IMR-90 (cell line): Measurements from ENCODE around the gene EMC9. TPM values are rescaled to one million over a fixed set of nuclear protein-coding genes. Genes with fewer than 3 reads are reported as not detected.

Experiments
- ATAC-seq: fragments of 200-7000 bp; cut with Tn5 transposase; 2 replicates; pipeline ENCODE4 v1.9.1; 2020; ENCODE audit warnings: low read depth, mild to moderate bottlenecking, moderate library complexity
- BruUV-seq: library from RNA; stranded (reverse); fragments of 400-500 nt; replicated peaks from 2 replicates; lab custom pipeline; 2021; lab: Mats Ljungman, UMichigan
- CTCF ChIA-PET: fragments of 300-600 bp; formaldehyde crosslinking; extraction: SDS; loops from one replicate; lab custom pipeline; 2021; ENCODE audit warnings: antibody characterized with exemption; lab: Yijun Ruan, JAX
- POLR2A ChIA-PET: fragments of 300-600 bp; sonication (Branson Sonifier 250); formaldehyde crosslinking; loops from one replicate; lab custom pipeline; 2022; ENCODE audit warnings: antibody characterized with exemption; ENCODE audit not compliant: unreplicated experiment; lab: Charles Lee
- DNase-seq: peaks from one replicate; pipeline ENCODE4 v3.0.0; 2013
- H2AFZ ChIP-seq: replicated peaks from 2 replicates; pipeline ENCODE3; 2013; ENCODE audit warnings: low read length, mild to moderate bottlenecking; ENCODE audit not compliant: poor library complexity
- H2AK5ac ChIP-seq: 2 replicates; pipeline ENCODE4 v1.6.1; 2013; ENCODE audit warnings: low read depth, low read length, inconsistent platforms
- H2AK9ac ChIP-seq: replicated peaks from 2 replicates; pipeline ENCODE3; 2013; ENCODE audit warnings: mild to moderate bottlenecking, low read depth, low read length, moderate library complexity; ENCODE audit not compliant: poor library complexity
- H2BK120ac ChIP-seq: 2 replicates; pipeline ENCODE4 v1.6.1; 2013; ENCODE audit warnings: low read depth, low read length, inconsistent platforms
- H2BK15ac ChIP-seq: 3 replicates; pipeline ENCODE4 v1.6.1; 2013; ENCODE audit warnings: low read depth, low read length, inconsistent platforms
- H2BK20ac ChIP-seq: 2 replicates; pipeline ENCODE4 v1.6.1; 2013; ENCODE audit warnings: low read depth, mild to moderate bottlenecking, inconsistent platforms, low read length, moderate library complexity
- H2BK5ac ChIP-seq: 2 replicates; pipeline ENCODE4 v1.6.1; 2013; ENCODE audit warnings: mild to moderate bottlenecking, low read depth, low read length, inconsistent platforms; ENCODE audit not compliant: poor library complexity, severe bottlenecking
- H3K14ac ChIP-seq: replicated peaks from 2 replicates; pipeline ENCODE4 v1.6.1; 2013; ENCODE audit warnings: low read depth, low read length, inconsistent platforms
- H3K18ac ChIP-seq: 2 replicates; pipeline ENCODE4 v1.6.1; 2013; ENCODE audit warnings: low read depth, low read length, control low read depth
- H3K23ac ChIP-seq: 2 replicates; pipeline ENCODE4 v1.6.1; 2013; ENCODE audit warnings: low read depth, low read length, inconsistent platforms
- H3K27ac ChIP-seq: 2 replicates; pipeline ENCODE4 v1.5.1; 2013; ENCODE audit warnings: mild to moderate bottlenecking, control low read depth, low read length; ENCODE audit not compliant: insufficient read depth
- H3K27me3 ChIP-seq: 2 replicates; pipeline ENCODE4 v1.6.1; 2013; ENCODE audit warnings: low read length; ENCODE audit not compliant: control insufficient read depth, insufficient read depth
- H3K36me3 ChIP-seq: 2 replicates; pipeline ENCODE4 v1.6.1; 2013; ENCODE audit warnings: low read length, mixed read lengths; ENCODE audit not compliant: control insufficient read depth, insufficient read depth
- H3K4ac ChIP-seq: 2 replicates; pipeline ENCODE4 v1.6.1; 2013; ENCODE audit warnings: low read depth, low read length, inconsistent platforms
- H3K4me1 ChIP-seq: 2 replicates; pipeline ENCODE4 v1.6.1; 2013; ENCODE audit warnings: low read length, mixed read lengths; ENCODE audit not compliant: control insufficient read depth, insufficient read depth
- H3K4me2 ChIP-seq: 2 replicates; pipeline ENCODE4 v1.6.1; 2013; ENCODE audit warnings: low read depth, mild to moderate bottlenecking, control low read depth, low read length, moderate library complexity
- H3K4me3 ChIP-seq: 2 replicates; pipeline ENCODE4 v1.5.1; 2013; ENCODE audit warnings: low read depth, mild to moderate bottlenecking, control low read depth, low read length, moderate library complexity; ENCODE audit not compliant: insufficient read depth
- H3K56ac ChIP-seq: 2 replicates; pipeline ENCODE4 v1.6.1; 2013; ENCODE audit warnings: low read length, inconsistent platforms; ENCODE audit not compliant: insufficient read depth; ENCODE audit errors: extremely low read depth
- H3K79me1 ChIP-seq, 2 experiments: 2 replicates each; pipeline ENCODE4 v1.6.1; 2013; ENCODE audit warnings: low read length in 2 of 2, inconsistent platforms in 1 of 2, low read depth in 1 of 2
- H3K9ac ChIP-seq: 2 replicates; pipeline ENCODE4 v1.6.1; 2013; ENCODE audit warnings: low read depth, low read length, control low read depth
- H3K9me1 ChIP-seq: 2 replicates; pipeline ENCODE4 v1.6.1; 2013; ENCODE audit warnings: low read length, inconsistent platforms; ENCODE audit not compliant: insufficient read depth
- H3K9me3 ChIP-seq: 2 replicates; pipeline ENCODE4 v1.6.1; 2013; ENCODE audit warnings: low read length; ENCODE audit not compliant: control insufficient read depth, insufficient read depth
- H4K20me1 ChIP-seq: 2 replicates; pipeline ENCODE4 v1.6.1; 2013; ENCODE audit warnings: low read length, inconsistent platforms; ENCODE audit not compliant: insufficient read depth
- H4K5ac ChIP-seq: 2 replicates; pipeline ENCODE4 v1.6.1; 2013; ENCODE audit warnings: mild to moderate bottlenecking, low read depth, low read length, control low read depth
- H4K8ac ChIP-seq, 2 experiments: 2 replicates each; pipeline ENCODE4 v1.6.1; 2013; ENCODE audit warnings: low read depth in 2 of 2, low read length in 2 of 2, control low read depth in 1 of 2, inconsistent platforms in 1 of 2
- H4K91ac ChIP-seq: 2 replicates; pipeline ENCODE4 v1.6.1; 2013; ENCODE audit warnings: low read depth, low read length, inconsistent platforms; ENCODE audit not compliant: insufficient read depth
- CTCF ChIP-seq: conservative IDR thresholded peaks from 2 replicates; pipeline ENCODE4 v1.5.1; 2012; ENCODE audit warnings: mild to moderate bottlenecking, low read depth, low read length, improper control_type of control experiment
- NFE2L2 ChIP-seq: fragments of 150-350 bp; IDR thresholded peaks from 2 replicates; pipeline ENCODE4 v1.6.1; 2016; ENCODE audit warnings: low read depth, mild to moderate bottlenecking, low read length
- SMC3 ChIP-seq: fragments of 150-350 bp; IDR thresholded peaks from 2 replicates; pipeline ENCODE4 v1.6.1; 2016; ENCODE audit warnings: low read depth, mild to moderate bottlenecking, antibody characterized with exemption, low read length, moderate library complexity
- WGBS, 2 experiments: methylation state at CpG; one replicate each; pipeline versions ENCODE4 v1.1.5 to v1.1.7; 2013; ENCODE audit warnings: missing lambda C conversion rate in 2 of 2; ENCODE audit not compliant: insufficient read length in 1 of 2; ENCODE audit errors: extremely low coverage in 2 of 2; 5-methylcytosine and 5-hydroxymethylcytosine counted together
- dilution Hi-C: fragments of 300-500 bp; cut with HindIII; formaldehyde crosslinking; loops from one replicate; pipeline ENCODE4 v1.14.3; 2018; ENCODE audit warnings: low sequenced_read_pairs; ENCODE audit not compliant: unreplicated experiment
- in situ Hi-C: fragments of 300-500 bp; cut with MboI; formaldehyde crosslinking; loops from 3 replicates; pipeline ENCODE4 v1.14.3; 2019; ENCODE audit warnings: low sequenced_read_pairs, inconsistent platforms, mixed read lengths
- intact Hi-C: fragments of 100-400 bp; cut with micrococcal nuclease; formaldehyde crosslinking; loops from 2 replicates; pipeline ENCODE4 v1.10.0; 2022
- polyA plus RNA-seq, 3 experiments: library from polyadenylated mRNA; depleted of rRNA; stranded (reverse); fragments of >200 nt; gene quantifications; 2 replicates each; pipeline ENCODE4 v1.2.3, GENCODE V29; 2012; ENCODE audit warnings: low replicate concordance in 1 of 3
- total RNA-seq: library from RNA; depleted of rRNA; stranded (reverse); fragments of >200 nt; gene quantifications from 2 replicates; pipeline ENCODE4 v1.2.3, GENCODE V29; 2012
- TF ChIP-seq, protein P1 (sequence below): fragments of 150-350 bp; IDR thresholded peaks from 2 replicates; pipeline ENCODE4 v1.6.1; 2016; ENCODE audit warnings: low read depth, mild to moderate bottlenecking, low read length, moderate library complexity, borderline replicate concordance

Gene EMC9
- total and polyA plus RNA-seq, 2 of the 4 experiments (the other 2 are of a cell fraction) = 15.1 to 19.2 TPM

GRCh38 chr14:24150567-24150966, 9.2 kb upstream of the EMC9 start:
- DNase-seq = no peak
- WGBS, 2 experiments = 100% methylated on average over 5 of the region's 9 CpGs; no CpG with 5 or more reads in 1 of the 2 experiments
- Histone ChIP-seq H2BK120ac (no peak overlapping the region), H3K27ac (no peak overlapping the region), H3K14ac (no peak overlapping the region), H4K20me1 (peaks cover 10% of the 10 kb centered on the region), H4K91ac (no peak overlapping the region), H3K23ac (no peak overlapping the region), H4K8ac (no peak overlapping the region), H4K5ac (no peak overlapping the region), H3K27me3 (no peaks in the 10 kb centered on the region), H2AFZ (no peak overlapping the region), H3K4me2 (no peak overlapping the region), H2BK20ac (no peak overlapping the region), H3K9ac (no peak overlapping the region), H2BK15ac (no peak overlapping the region), H2BK5ac (no peak overlapping the region), H2AK9ac (no peak overlapping the region), H3K4ac (no peak overlapping the region), H3K36me3 (peaks cover 48% of the 10 kb centered on the region), H2AK5ac (no peak overlapping the region), H3K4me1 (peaks cover 5% of the 10 kb centered on the region), H3K9me1 (no peaks in the 10 kb centered on the region), H3K56ac (no peak overlapping the region), H3K4me3 (no peak overlapping the region), H3K18ac (no peak overlapping the region), H3K9me3 (no peaks in the 10 kb centered on the region), H3K79me1 (peaks cover 23 to 48% of the 10 kb centered on the region in 2 experiments)
- in situ Hi-C loops (no loop called here), intact Hi-C loops (no loop called here), dilution Hi-C loops (no loop called here)
- TF ChIP-seq, protein P1, sequence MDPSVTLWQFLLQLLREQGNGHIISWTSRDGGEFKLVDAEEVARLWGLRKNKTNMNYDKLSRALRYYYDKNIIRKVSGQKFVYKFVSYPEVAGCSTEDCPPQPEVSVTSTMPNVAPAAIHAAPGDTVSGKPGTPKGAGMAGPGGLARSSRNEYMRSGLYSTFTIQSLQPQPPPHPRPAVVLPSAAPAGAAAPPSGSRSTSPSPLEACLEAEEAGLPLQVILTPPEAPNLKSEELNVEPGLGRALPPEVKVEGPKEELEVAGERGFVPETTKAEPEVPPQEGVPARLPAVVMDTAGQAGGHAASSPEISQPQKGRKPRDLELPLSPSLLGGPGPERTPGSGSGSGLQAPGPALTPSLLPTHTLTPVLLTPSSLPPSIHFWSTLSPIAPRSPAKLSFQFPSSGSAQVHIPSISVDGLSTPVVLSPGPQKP = no peak
- TF ChIP-seq CTCF = no peak
- no peak for TF ChIP-seq SMC3
- no peak for TF ChIP-seq NFE2L2
- POLR2A ChIA-PET = no interaction called here
- ATAC-seq = no peak
- BruUV-seq = no TSS peak
- CTCF ChIA-PET = interaction anchor here (4.3 kb wide), 1 partner anchor 10 kb away, joined by 14 read pairs; the partner anchor contains the start of gene IRF9
